NCI-H82 treated with DMSO at 0.1 percent for 48 hours (cell line): ENCODE results near the gene AMBP.

ENCODE experiments used
- DNase-seq: peaks from one replicate; lab custom pipeline; 2025; ENCODE audit not compliant: unreplicated experiment; lab: John Stamatoyannopoulos, UW

The AMBP gene

DNA sequence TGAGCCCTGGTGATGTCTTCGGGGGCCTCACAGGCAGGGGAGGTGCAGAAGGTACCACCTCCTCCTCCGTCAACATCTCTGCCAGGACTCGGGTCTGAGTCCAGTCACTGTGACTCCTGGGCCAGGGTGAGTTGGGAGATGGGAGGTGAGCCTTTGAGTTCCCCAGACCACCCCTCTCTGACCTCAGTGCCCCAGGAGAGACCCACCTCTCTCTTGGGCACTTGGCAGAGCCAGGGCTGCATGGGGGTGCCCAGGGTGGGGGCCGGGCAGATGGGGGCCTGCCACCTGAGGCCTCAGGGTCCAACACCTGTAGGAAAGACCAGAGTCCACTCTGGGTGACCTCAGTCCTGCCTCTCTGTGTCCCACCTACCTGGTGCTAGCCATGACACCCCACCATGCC, 14.2 kb upstream of the AMBP start:
- DNase-seq, result no peak

DNA sequence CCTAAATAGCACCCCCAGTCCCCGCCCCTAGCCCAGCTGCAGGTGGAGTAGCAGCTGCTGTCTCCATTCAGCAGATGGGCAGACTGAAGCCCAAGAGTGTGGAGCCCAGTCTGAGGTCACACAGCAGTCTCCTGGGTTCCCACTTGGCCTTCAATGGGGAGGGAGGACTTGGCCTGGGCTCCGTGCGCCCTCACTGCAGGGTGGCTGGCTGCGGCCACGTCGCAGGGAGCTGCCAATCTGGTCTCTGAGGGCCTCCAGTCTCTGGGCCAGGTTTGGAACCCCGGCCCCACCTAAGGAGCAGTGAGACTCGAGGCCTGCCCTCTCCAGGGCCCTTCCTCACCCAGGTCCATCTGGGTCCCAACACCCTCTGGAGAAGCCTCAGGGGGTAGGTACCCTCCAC, 13.6 kb upstream of the AMBP start:
- DNase-seq, result no peak

- DNase-seq, result no peak
These were observed 12.7 kb upstream of the AMBP start for GRCh38 chr9:114090798-114091197.

DNA sequence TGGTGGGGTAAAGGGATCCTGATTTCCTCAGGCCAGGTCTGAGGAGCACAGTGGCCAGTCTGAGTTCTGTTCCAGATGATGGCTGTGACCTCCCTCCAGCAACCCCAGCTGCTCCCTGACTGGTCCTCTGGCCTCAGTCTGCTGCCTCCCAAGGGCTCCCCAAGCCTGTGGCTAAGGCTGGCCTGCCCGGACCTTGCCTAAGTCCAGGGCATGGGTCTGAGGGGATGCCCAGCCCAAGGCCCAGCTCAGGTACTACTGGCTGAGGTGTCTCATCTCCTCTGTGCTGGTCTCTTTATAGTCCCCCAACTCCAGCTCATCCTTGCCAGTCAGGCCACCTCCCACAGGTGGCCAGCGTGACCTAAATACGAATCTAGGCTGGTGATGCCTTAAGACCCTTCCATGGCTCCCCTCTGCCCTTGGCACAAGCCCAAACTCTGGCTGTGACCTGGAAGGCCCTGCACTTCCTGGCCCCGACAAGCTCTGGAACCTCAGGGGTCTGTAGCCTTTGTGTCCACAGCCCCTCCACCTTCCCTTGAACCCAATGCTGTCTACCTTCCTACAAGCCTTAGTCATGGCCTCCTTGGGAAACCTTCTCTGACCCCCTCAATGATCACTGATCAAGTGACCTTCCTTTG, 11.2 kb upstream of the AMBP start:
- no peak for DNase-seq

DNA sequence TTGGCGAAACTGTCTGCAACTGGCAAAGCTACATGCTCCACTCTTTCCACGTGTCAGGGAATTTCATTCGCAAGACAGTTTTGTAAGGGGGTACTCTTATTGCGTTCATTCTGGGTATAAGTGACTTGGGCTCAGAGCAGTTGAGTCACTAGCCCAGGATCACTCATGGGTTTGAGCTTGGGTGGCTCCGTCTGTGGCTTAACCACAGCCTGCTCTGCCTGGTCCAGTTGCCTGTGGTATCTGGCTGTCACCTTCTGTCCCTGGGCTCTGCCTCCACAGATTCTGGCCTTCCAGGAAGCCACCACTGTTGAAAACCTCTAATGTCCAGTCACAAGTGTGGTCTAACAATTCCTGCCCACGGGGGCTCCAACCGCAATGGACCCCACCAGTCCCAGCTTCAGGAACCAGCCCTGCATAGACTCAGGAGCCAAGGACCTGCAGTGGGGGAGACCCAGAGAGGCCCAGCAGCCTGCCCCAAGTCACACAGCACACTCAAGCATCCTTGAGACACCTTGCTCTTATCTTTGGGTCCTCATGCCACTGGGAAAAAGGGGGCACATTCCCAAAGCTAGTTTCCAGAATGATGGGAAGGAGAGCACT, 10.6 kb upstream of the AMBP start:
- no peak for DNase-seq

GRCh38 chr9:114087721-114088120, 9.6 kb upstream of the AMBP start:
- DNase-seq, result no peak

- DNase-seq, result no peak
These were observed 8.5 kb upstream of the AMBP start for GRCh38 chr9:114086607-114087006.

DNA sequence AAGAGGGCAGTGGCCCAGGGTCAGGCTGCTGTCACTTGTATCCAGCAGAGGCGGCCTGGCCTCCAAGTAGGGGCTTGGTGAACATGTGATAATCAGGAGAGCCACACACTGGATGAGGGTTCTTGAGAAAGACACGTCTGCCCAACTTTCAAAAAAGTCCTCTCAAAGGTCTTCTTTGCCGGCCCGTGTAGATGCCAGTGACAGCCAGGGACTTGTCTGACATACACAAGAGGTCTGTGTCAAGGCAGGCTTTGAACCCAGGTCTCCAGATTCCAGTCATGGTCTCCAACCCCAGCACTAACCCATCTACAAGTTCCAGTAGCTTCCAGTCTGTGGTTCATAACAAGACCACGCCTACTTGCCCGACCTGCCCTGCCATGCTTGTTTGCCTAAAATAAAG, 7.9 kb upstream of the AMBP start:
- DNase-seq, result no peak

- no peak for DNase-seq
These were observed 7.3 kb upstream of the AMBP start for GRCh38 chr9:114085387-114085789.

DNA sequence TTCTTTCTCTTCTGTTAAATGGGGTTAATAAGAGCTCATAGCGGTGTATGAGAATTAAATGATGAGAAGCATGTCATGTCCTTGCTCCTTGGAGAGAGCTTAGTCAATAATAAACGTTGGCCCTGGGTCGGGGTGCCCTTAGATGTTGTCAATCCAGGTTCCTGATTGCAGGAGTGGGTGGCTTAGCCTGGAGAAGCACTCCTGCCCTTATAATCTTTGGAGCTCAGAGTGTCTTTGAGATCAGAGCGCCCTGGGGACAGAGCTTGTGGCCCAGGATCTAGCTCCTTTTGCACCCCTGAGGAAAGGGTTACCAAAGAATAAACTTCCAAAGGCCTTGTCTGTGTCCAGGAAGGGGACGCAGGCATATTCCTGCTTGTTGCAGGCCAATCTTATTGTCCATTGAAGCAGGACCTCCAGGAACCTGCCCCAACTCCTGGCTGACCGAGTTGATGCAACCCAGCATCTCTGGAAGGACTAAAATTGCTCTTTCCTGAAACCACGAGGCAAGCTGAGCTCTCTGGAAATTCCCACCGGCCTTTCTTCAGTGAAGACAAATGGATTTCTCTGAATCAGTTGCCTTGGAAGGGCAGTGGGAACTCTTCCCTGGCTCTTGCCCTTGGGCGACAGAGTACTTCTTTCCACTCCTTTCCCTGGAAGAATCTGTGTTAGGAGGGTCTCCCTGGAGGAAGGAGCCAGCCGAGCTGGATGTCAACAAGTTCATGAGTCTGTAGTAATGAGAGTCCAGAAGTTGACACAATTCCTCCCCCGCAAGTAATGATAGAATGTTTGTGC, 6.4 kb upstream of the AMBP start:
- DNase-seq, result no peak

- DNase-seq, result no peak
These were observed 5.6 kb upstream of the AMBP start for GRCh38 chr9:114083666-114084065.

- DNase-seq, result peak; percentile 52
These were observed 4.8 kb upstream of the AMBP start for GRCh38 chr9:114082763-114083412.

GRCh38 chr9:114082017-114082762, 4.1 kb upstream of the AMBP start:
- DNase-seq, result peak; percentile 81

DNA sequence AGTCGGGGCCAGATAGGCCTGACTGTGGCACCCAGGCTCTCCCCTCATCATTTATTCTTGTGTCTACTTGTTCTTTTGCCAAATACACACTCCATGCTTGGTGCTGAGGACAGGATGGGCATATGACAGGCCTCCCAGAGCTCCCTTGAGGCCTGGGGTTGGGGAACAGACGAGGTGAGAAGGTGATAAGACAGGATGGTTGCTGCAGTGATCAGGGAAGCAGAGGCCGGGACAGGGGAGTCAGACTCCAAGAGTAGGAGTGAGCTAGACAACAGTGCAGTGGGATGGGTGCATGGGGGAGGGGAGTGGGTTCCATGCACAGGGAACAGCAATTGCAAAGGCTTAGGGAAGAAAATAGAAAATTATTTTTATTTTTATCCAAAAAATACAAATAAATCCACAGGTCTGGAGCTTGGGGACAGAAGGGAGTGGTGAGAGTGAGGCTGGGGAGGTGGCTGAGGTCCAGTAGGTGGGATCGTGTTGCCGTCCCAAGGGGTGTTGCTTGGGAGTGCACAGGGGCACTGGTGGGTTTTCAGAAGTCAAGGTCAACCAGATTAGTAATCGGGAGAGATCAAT, 3.4 kb upstream of the AMBP start:
- DNase-seq, result no peak

DNA sequence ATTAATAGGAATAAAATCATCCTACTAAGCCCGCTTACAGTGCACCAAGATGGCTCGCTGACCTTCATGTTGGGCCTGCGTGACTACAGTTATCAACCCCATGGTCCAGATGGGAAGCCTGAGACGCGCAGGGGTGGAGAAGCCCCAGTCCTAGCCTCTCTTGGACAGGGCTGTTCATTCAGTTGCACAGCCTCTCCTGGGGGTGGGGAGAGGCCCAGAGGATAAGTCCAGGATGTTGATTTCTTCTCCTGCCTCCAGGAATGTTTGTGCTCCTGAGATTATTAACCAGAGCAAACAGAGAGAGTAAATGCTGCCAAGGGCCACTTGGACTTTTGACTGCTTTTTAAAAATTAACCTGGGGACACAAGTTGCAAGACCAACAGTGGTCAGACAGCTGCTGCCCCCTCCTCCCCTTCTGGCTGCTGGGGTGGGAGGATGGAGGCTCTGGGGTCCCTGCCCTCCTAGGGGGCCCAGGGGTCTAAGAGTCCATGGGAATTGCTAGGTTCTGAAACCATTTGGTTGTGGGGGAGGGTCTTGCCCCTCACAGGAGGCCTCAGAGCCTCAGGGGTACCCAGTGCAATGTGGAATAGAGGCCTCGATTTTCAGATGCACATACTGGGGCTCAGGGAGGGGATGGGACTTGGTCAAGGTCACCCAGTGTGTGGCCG, 2.8 kb upstream of the AMBP start:
- DNase-seq, result no peak

DNA sequence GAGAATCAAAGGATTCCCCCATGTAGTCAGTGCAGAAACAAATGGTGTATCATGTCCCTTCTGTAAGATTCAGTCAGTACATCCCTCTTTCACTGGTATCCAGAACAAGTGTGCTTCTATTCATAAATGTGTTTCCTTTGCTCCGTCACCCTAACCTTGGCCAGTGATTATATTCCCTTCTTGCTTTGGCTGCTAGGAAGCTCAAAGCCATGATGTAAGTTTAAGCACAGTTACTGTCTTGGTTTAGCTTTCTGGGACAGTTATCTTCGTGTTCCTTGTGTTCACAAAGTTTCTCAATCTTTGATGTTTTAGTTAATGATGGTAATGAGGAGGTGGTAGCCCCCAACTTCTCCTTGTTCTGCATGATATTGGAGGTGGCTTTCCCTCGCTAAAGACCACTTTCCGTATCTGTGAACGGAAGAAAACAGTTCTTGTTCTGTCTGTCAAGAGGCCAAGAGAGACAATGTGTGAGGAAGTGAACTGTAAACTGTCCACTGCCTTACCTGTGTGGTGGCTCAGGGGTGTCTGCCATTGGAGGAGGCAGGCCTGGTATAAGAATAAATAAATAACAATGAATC, 2.2 kb upstream of the AMBP start:
- no peak for DNase-seq

DNA sequence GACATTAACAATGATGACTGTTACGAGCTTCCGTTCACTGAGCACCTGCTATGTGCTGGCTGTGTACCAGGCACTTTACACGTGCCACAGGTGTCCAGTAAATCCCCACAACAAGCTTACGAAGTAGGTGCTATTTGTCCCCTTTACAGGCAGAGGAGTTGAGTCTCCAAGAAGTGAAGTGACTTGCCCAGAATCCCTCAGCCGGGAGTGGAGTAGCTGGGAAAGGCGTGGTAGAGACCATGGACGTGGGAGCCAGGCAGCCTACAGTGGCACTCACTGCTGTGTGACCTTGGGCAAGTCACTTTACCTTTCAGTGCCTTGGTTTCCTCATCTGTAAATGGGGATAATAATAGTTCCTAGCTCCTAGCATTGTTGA, 669 bp upstream of the AMBP start:
- no peak for DNase-seq

- DNase-seq, result no peak
These were observed 800 bp downstream of the AMBP start for GRCh38 chr9:114077162-114077837.
